Brain microvascular endothelial cell (primary cell): ENCODE results near the gene RASSF10.
"Not testable (repeated sequence)": the region's sequence is repeated elsewhere in the genome, so short reads cannot be mapped to it uniquely, and the experiment has no call there.

Experiments
- DNase-seq: peaks from one replicate; pipeline ENCODE4 v3.0.0-alpha.2; 2020
- H3K27ac ChIP-seq: fragments of 250-450 bp; sonication (Bioruptor Pico); 2 replicates; pipeline ENCODE4 v1.5.1; 2020; ENCODE audit warnings: mild to moderate bottlenecking, moderate library complexity
- H3K27me3 ChIP-seq: fragments of 250-450 bp; sonication (Bioruptor Pico); replicated peaks from 2 replicates; pipeline ENCODE4 v1.5.1; 2020; ENCODE audit warnings: mild to moderate bottlenecking
- H3K36me3 ChIP-seq: fragments of 250-450 bp; sonication (Bioruptor Pico); replicated peaks from 2 replicates; pipeline ENCODE4 v1.5.1; 2020; ENCODE audit warnings: mild to moderate bottlenecking
- H3K4me3 ChIP-seq: 2 replicates; pipeline ENCODE4 v1.5.1; 2011; ENCODE audit warnings: low read depth, mild to moderate bottlenecking, control low read depth, low read length, moderate library complexity
- in situ Hi-C: cut with HindIII; loops from 2 replicates; pipeline ENCODE4 v1.10.0; 2017; ENCODE audit warnings: low sequenced_read_pairs, low pct_ligation_motif_present
- TF ChIP-seq, protein P1 (sequence below): IDR thresholded peaks from 2 replicates; pipeline ENCODE4 v1.5.1; 2011; ENCODE audit warnings: low read depth, mild to moderate bottlenecking, moderate library complexity, low read length, control low read depth, inconsistent platforms; ENCODE audit errors: missing control alignments

Gene RASSF10

GRCh38 chr11:13043912-13044628 is 35.0 kb downstream of the RASSF10 start:
- Histone ChIP-seq H3K27ac (no peak overlapping the region), H3K4me3 (no peak overlapping the region), H3K27me3 (peaks cover 11% of the 10 kb centered on the region), H3K36me3 (no peaks in the 10 kb centered on the region)
- in situ Hi-C loops: no loop called here
- TF ChIP-seq, protein P1, sequence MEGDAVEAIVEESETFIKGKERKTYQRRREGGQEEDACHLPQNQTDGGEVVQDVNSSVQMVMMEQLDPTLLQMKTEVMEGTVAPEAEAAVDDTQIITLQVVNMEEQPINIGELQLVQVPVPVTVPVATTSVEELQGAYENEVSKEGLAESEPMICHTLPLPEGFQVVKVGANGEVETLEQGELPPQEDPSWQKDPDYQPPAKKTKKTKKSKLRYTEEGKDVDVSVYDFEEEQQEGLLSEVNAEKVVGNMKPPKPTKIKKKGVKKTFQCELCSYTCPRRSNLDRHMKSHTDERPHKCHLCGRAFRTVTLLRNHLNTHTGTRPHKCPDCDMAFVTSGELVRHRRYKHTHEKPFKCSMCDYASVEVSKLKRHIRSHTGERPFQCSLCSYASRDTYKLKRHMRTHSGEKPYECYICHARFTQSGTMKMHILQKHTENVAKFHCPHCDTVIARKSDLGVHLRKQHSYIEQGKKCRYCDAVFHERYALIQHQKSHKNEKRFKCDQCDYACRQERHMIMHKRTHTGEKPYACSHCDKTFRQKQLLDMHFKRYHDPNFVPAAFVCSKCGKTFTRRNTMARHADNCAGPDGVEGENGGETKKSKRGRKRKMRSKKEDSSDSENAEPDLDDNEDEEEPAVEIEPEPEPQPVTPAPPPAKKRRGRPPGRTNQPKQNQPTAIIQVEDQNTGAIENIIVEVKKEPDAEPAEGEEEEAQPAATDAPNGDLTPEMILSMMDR: no peak
- no peak for DNase-seq

DNA sequence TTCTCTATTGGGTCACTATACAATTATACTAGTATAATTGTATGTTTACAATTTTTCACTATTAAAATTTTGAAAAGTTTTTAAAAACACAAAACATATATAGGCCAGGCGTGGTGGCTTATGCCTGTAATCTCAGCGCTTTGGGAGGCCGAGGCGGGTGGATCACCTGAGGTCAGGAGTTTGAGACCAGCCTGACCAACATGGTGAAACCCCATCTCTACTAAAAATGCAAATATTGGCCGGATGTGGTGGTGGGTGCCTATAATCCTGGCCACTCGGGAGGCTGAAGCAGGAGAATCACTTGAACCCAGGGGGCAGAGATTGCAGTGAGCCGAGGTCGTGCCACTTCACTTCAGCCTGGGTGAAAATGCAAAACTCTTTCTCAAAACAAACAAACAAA is 36.0 kb downstream of the RASSF10 start:
- DNase-seq, in situ Hi-C loops, H3K4me3 ChIP-seq, H3K36me3 ChIP-seq, H3K27ac ChIP-seq: not testable (repeated sequence)
- peaks cover 11% of the 10 kb centered on the region for H3K27me3 ChIP-seq

GRCh38 chr11:13045734-13046133 is 36.6 kb downstream of the RASSF10 start:
- Histone ChIP-seq H3K27ac (no peak overlapping the region), H3K4me3 (no peak overlapping the region), H3K36me3 (no peaks in the 10 kb centered on the region), H3K27me3 (peaks cover 11% of the 10 kb centered on the region)
- TF ChIP-seq, protein P1: no peak
- in situ Hi-C loops: no loop called here
- DNase-seq: no peak

DNA sequence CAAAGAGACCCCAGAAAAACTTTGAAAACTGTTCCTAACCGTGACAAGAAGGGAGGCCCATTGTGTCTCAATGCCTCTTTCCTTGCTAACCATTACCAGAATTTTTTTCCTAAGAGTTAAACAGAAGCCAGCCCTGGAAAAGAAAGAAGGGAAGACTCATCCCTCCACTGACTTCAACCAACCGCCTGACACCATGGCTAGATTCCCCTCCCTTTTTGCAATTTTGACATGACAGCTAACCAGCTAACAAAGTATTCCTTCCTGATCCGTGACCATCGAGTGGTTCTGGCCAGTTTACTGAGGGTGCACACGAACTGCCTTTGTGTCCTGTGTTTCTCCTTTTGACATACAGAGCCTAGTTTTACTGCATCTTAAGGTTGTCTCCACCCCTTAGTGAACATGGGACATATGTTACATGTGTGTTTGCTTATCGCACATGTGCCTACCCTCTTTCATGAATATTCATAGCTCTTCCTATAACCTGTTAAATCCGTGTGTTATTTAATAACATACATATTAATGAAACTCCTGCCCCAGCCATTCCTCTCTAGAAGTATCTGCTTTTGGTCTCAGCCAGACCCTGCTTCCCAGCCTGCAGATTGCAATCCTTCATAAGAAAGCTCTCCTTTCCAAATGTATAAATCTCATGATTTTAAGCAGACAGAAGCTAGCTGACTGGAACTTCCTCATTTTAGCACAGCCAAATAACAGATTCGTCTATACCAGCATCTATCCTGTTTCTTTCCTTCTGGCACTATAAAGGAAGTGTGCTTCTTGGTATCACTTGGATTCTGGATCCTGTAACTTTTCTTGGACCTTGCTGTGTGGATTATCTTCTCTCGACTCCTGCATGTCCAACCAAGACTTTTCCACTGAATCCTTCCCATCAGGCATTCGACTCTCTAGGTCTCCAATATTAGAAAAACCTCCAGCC is 37.8 kb downstream of the RASSF10 start:
- Histone ChIP-seq H3K27me3 (peaks cover 12% of the 10 kb centered on the region), H3K27ac (no peak overlapping the region), H3K36me3 (no peaks in the 10 kb centered on the region), H3K4me3 (no peak overlapping the region)
- DNase-seq: no peak
- in situ Hi-C loops: no loop called here
- TF ChIP-seq, protein P1: no peak

DNA sequence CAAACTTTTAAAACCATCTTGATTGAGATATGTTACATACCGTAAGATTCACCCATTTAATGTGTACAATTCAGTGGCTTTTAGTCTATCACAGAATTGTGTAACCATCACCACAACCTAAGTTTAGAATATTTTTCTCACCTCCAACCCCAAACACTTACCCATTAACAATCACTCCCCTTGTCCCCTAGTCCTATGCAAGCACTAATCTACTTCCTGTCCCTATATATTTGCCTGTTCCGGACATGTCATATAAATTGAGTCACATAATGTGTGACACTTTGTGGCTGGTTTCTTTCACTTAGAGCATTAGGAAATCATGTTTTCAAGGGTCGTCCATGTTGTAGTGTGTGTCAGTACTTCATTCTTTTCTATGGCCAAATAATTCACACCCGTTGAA is 38.8 kb downstream of the RASSF10 start:
- TF ChIP-seq, protein P1: no peak
- in situ Hi-C loops: no loop called here
- Histone ChIP-seq H3K4me3 (no peak overlapping the region), H3K36me3 (no peaks in the 10 kb centered on the region), H3K27me3 (peaks cover 8% of the 10 kb centered on the region), H3K27ac (no peak overlapping the region)
- DNase-seq: no peak

DNA sequence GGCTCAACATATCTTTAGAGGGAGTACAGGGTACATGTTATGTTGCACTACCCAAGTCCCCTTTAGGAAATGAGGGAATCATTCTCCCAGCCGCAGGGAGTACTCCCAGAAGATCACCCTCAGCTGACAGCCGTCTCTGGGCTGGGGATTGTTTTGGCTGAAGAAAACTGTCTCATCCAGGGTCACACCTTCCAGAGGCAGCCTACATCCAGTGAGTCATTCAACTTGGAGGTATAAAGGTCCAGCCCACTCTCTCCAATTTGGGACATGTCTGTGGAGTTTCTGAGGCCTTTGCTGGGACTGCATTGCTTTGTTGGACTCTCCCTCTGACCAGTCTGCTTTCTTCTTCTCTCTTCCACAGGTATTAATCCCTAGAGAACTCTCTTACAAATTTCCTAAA is 42.1 kb downstream of the RASSF10 start:
- H3K27ac ChIP-seq: no peak overlapping the region
- TF ChIP-seq, protein P1: no peak
- in situ Hi-C loops: no loop called here

More for the DNA sequence above, 42.1 kb downstream of the RASSF10 start:
- DNase-seq: no peak
- no peaks in the 10 kb centered on the region for H3K36me3 ChIP-seq
- no peak overlapping the region for H3K4me3 ChIP-seq
- peaks cover 2% of the 10 kb centered on the region for H3K27me3 ChIP-seq
